ENCODE data around the gene STK32C. TPM values are rescaled to one million over a fixed set of nuclear protein-coding genes. Genes with fewer than 3 reads are reported as not detected.

The STK32C gene
- total and polyA plus RNA-seq, 7 donors = 3.6 to 11.7 (median 6.6) TPM

DNA sequence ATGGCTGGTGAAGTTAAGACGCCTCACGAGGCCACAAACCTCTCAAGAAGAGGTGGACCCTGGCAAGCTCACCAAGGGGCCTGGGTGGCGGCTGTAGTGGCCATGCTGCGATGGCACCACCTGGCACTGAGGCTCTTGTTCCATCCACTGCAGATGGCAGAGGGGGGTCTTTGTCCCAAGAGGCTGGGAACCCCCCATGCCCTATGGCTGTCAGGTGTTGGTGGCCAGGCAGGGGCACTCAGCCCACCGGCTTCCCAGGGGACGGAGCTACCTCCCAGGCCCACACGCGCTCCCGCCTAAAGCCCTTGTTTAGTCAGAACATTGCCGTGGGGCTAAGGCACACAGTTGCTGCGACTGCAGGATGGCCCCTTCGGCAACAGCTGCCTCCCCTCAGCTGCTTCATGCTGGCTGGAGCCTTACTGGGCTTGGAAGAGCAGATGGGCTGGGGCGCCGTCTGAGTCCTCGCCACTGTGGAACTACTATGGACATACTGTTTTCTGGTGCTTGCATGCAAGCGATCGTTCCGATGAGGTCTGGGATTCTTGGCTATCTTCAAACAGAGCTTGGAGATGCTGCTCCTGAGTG is 74.2 kb downstream of the STK32C start:
- 56 to 73% (median 57%) methylated on average over 18 of the region's 18 CpGs for WGBS, 3 donors
- Histone ChIP-seq H3K4me3 (no peak overlapping the region), H3K9me3 (no peaks in the 10 kb centered on the region), H3K36me3 (ENCODE audit: insufficient read depth in 1 of 2, low read depth in 1 of 2) (no peaks in the 10 kb centered on the region), H3K27me3 (ENCODE audit: insufficient read depth in 3 of 3, low read length in 2 of 3) (no peaks in the 10 kb centered on the region), H3K27ac (no peak overlapping the region), H3K4me1 (no peaks in the 10 kb centered on the region)
- intact Hi-C loops (cut with DNase I) = no loop called here
- no peak for ATAC-seq
- TF ChIP-seq, protein P1, sequence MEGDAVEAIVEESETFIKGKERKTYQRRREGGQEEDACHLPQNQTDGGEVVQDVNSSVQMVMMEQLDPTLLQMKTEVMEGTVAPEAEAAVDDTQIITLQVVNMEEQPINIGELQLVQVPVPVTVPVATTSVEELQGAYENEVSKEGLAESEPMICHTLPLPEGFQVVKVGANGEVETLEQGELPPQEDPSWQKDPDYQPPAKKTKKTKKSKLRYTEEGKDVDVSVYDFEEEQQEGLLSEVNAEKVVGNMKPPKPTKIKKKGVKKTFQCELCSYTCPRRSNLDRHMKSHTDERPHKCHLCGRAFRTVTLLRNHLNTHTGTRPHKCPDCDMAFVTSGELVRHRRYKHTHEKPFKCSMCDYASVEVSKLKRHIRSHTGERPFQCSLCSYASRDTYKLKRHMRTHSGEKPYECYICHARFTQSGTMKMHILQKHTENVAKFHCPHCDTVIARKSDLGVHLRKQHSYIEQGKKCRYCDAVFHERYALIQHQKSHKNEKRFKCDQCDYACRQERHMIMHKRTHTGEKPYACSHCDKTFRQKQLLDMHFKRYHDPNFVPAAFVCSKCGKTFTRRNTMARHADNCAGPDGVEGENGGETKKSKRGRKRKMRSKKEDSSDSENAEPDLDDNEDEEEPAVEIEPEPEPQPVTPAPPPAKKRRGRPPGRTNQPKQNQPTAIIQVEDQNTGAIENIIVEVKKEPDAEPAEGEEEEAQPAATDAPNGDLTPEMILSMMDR (IDR thresholded peaks at IDR 0.05) = no peak
- no peak for DNase-seq

DNA sequence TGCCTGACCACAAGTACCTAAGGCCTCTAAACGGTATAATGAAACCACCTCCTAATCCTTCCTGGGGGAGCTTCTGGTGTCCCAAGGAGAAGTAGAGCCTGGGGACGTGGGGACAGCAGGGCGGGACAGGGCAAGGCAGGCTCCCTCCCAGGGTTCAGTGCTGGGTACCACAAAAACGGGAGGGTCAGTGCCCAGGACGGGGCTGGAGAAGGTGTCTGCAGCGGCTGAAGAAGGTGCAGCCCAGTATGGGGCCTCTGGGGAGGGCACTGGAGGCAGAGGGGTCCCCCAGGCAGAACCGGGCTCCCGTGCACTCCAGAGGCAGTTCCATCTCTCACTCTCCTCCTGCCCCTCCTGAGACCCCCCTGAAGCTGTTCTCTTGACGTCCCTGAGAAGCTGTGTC is 74.8 kb downstream of the STK32C start:
- Histone ChIP-seq H3K4me3 (no peak overlapping the region), H3K27ac (no peak overlapping the region), H3K27me3 (ENCODE audit: insufficient read depth in 3 of 3, low read length in 2 of 3) (no peaks in the 10 kb centered on the region), H3K4me1 (no peaks in the 10 kb centered on the region), H3K9me3 (no peaks in the 10 kb centered on the region), H3K36me3 (ENCODE audit: insufficient read depth in 1 of 2, low read depth in 1 of 2) (no peaks in the 10 kb centered on the region)
- TF ChIP-seq, protein P1 (IDR thresholded peaks at IDR 0.05) = no peak
- 72 to 90% (median 74%) methylated on average over 9 of the region's 9 CpGs for WGBS, 3 donors
- DNase-seq (no peak), ATAC-seq (no peak)
- intact Hi-C loops (cut with DNase I) = no loop called here

DNA sequence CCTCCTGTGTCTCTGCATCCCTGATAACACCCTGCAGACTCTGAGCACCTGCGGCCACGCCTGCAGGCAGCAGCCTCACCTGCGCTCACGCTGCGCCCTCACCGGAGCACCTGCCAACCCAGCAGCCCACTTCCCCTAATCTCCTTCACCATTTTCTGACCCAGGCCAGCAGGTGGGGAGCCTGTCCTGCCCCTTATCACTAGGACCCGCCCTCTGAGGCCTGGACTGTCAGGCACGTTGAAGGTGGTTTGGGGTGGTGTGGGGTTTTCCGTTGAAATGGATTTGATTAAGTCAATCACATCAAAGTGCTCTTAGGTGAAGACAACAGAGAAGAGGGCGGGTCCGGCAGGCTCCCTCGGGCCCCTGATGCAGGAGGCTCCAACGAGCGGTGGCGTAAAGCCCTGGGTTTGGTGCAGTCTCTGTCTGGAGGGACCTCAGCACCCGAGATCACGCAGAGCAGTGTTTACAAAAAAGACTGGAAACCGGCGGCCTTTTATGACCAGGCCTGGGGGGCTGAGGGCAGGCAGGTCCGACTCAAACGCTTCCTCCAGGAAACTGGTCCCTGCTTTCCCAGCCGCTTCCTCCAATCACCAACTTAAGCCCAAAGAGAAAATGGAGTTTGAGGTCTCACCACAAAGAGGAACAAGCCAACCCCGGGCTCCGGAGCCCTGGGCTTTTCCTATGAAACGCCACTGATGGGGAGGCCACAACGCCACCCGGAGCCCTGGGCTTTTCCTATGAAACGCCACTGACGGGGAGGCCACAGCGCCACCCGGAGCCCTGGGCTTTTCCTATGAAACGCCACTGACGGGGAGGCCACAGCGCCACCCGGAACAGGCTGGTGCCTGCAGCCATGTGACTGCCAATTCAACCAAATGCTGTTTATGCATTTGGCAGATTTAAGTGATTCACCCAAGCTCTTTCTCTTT is 75.5 kb downstream of the STK32C start:
- H3K27ac ChIP-seq = no peak overlapping the region
- WGBS, 3 donors = 76 to 88% (median 76%) methylated on average over 35 of the region's 35 CpGs
- H3K36me3 ChIP-seq (ENCODE audit: insufficient read depth in 1 of 2, low read depth in 1 of 2) = no peaks in the 10 kb centered on the region
- DNase-seq (no peak), ATAC-seq (no peak)
- no peaks in the 10 kb centered on the region for H3K4me1 ChIP-seq
- intact Hi-C loops (cut with DNase I) = no loop called here
- H3K4me3 ChIP-seq = no peak overlapping the region
- TF ChIP-seq, protein P1 (IDR thresholded peaks at IDR 0.05) = no peak
- H3K27me3 ChIP-seq (ENCODE audit: insufficient read depth in 3 of 3, low read length in 2 of 3) = no peaks in the 10 kb centered on the region
- no peaks in the 10 kb centered on the region for H3K9me3 ChIP-seq

DNA sequence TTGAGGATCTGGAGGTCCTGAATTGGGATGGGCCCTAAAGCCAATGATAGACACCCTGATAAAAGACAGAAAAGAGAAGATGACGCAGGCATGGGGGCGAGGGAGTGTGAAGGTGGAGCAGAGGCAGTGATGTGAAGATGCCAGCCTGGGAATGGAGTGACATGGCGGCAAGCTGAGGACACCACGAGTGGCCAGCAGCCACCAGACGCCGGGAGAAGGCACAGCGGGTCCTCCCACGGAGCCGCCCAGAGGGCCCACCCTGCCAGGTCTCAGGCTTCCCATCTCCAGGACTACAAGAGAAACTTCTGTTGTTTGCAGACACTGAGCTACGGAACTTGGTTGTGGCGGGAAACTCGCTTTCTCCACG is 76.1 kb downstream of the STK32C start:
- TF ChIP-seq, protein P1 (IDR thresholded peaks at IDR 0.05) = no peak
- Histone ChIP-seq H3K4me3 (no peak overlapping the region), H3K9me3 (no peaks in the 10 kb centered on the region), H3K36me3 (ENCODE audit: insufficient read depth in 1 of 2, low read depth in 1 of 2) (no peaks in the 10 kb centered on the region), H3K27me3 (ENCODE audit: insufficient read depth in 3 of 3, low read length in 2 of 3) (no peaks in the 10 kb centered on the region), H3K27ac (no peak overlapping the region), H3K4me1 (no peaks in the 10 kb centered on the region)
- WGBS, 3 donors = 92 to 98% (median 93%) methylated on average over 13 of the region's 13 CpGs
- DNase-seq = no peak
- no peak for ATAC-seq
- intact Hi-C loops (cut with DNase I) = no loop called here
